ENCODE results near the gene ABL1. TPM values are rescaled to one million over a fixed set of nuclear protein-coding genes. Genes with fewer than 3 reads are reported as not detected.

ABL1 gene
- total RNA-seq, 6 experiments from 2014 or later, result 56.0 to 63.5 (median 62.8) TPM

DNA sequence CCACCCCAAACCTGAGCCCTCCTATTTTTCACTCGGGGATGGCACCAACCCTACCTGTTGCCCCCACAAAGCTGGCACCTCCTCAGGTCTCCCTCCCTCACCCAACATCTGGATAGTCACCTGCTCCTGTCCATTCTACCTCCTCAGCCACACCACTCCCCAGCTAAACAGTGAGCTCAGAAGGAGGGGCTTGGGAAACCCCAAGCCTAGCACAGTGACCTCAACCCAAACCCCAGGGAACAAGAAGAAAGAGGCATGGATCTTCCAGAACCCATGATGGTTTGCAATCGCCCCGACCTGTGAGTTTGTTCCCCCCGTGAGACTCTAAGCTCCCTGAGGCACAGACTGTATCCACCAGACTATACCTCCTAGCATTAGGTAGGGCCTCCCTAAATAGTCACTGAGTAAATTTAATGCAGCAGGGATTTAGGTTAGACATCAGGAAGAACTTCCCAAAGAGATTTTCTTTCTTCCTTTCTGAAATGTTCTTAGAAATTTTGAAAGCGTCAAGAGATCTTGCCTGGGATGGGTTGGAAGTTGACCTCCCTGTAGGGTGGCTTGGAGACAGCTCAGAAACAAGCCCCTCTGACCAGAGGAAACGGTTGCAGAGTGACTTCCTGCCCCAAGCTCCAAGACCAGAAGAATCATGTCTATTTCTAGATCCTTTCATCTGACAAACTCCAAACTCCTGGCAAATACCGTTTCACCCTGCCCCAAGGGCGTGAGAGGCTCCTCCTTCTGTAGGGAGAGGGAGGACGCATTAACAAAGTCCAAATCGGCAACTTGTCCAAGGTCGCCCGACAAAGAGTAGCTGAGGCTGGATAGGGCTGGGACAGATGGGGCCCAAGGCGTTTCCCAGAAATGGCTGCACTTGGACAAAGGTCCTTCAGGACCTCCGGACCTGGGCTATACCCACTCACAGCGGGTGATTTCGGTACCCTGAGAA, 99.9 kb downstream of the ABL1 start:
- TF ChIP-seq, protein P1, sequence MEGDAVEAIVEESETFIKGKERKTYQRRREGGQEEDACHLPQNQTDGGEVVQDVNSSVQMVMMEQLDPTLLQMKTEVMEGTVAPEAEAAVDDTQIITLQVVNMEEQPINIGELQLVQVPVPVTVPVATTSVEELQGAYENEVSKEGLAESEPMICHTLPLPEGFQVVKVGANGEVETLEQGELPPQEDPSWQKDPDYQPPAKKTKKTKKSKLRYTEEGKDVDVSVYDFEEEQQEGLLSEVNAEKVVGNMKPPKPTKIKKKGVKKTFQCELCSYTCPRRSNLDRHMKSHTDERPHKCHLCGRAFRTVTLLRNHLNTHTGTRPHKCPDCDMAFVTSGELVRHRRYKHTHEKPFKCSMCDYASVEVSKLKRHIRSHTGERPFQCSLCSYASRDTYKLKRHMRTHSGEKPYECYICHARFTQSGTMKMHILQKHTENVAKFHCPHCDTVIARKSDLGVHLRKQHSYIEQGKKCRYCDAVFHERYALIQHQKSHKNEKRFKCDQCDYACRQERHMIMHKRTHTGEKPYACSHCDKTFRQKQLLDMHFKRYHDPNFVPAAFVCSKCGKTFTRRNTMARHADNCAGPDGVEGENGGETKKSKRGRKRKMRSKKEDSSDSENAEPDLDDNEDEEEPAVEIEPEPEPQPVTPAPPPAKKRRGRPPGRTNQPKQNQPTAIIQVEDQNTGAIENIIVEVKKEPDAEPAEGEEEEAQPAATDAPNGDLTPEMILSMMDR (IDR thresholded peaks at IDR 0.05), result no peak

DNA sequence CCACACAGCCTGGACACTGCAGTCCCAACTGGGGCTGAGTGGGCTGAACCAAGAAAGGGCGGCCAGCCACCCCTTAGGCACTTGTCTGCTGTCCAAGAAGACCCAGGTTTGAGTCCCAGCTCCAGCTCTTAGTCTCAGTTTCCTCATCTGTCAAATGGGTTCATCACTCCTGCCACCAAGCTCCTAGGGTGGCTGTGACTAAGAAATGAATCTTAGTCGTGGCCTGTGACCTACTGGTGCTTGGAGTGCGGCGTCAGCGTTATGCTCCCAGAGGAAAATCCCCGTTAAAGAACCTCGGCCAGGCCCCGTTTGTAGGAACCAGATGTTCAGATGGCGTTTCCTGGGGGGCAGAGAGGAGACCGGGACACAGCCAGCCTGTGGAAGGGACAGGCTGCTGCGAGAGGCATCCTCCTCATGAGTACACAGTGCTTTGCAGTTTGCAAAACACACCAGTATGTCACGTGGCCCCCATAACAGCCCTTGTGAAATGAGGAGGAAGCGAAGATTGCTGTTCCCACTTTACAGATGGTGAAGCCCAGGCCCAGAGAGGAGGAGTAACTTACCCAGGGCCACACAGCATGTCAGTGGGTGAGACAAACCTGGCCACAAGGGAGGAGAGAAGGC, 100.7 kb downstream of the ABL1 start:
- no peaks in the 10 kb centered on the region for H3K9me3 Mint-ChIP-seq
- TF ChIP-seq, protein P1 (IDR thresholded peaks at IDR 0.05), result no peak
- H3K27me3 Mint-ChIP-seq (ENCODE audit: insufficient read depth), result peaks cover 20% of the 10 kb centered on the region
- no peak overlapping the region; the same call in 1 of the 2 replicates for H3K4me3 Mint-ChIP-seq
- H3K27ac Mint-ChIP-seq, result peak overlapping the region; percentile 78
- peaks cover 51% of the 10 kb centered on the region for H3K4me1 Mint-ChIP-seq (ENCODE audit: low read depth)
- no peaks in the 10 kb centered on the region for H3K36me3 Mint-ChIP-seq (ENCODE audit: low read depth)
- DNase-seq, result no peak

More for the DNA sequence above, 99.9 kb downstream of the ABL1 start:
- H3K27me3 Mint-ChIP-seq (ENCODE audit: insufficient read depth), result peaks cover 13% of the 10 kb centered on the region
- peaks cover 48% of the 10 kb centered on the region for H3K4me1 Mint-ChIP-seq (ENCODE audit: low read depth)
- H3K27ac Mint-ChIP-seq, result peak overlapping the region; percentile 10; the same call in 1 of the 2 replicates
- no peak for DNase-seq
- no peaks in the 10 kb centered on the region for H3K9me3 Mint-ChIP-seq
- H3K4me3 Mint-ChIP-seq, result no peak overlapping the region
- no peaks in the 10 kb centered on the region for H3K36me3 Mint-ChIP-seq (ENCODE audit: low read depth)

DNA sequence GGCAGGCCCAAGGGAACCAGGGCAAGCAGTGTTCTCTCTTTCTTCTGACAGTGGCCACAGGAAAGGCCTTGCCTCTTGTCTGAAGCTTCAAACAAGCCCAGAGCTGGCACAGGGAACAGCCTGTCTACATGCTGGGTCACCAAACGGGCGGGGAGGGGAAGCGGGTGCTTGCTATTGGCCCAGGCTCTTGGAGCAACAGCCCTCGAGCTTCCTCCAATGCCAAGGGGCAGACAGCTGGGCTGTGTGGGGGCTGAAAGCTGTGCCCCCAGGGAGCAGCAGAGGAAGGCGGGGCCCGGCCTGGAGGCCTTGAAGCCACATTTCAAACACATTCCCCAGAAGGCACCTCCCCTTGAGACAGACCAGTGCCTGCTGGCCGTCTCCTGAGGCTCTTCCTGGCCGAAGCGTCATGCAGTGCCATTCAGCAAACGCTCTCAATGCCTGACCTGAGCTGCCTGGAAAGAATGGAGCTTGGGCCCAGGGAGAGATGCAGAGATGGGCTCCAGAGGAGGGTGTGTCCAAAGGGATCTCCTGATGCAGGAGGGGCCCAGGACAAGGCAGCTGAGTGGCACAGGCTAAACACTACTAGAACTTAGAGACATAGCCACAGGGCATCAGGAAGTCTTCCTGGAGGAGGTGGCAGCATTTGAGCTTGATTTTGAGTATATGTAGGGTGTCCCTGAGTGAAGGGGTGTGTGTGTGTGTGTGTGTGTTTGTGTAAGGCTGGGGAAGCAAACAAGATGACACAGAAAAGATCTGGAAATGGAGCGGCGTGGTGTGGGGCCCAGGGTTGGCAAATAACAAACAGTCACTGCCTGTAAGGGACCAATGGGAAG, 101.4 kb downstream of the ABL1 start:
- H3K9me3 Mint-ChIP-seq, result no peaks in the 10 kb centered on the region
- peak overlapping the region; percentile 78; the same call in 1 of the 2 replicates for H3K27ac Mint-ChIP-seq
- no peaks in the 10 kb centered on the region for H3K36me3 Mint-ChIP-seq (ENCODE audit: low read depth)
- peak; percentile 24 for DNase-seq
- H3K27me3 Mint-ChIP-seq (ENCODE audit: insufficient read depth), result peaks cover 26% of the 10 kb centered on the region
- TF ChIP-seq, protein P1 (IDR thresholded peaks at IDR 0.05), result no peak
- peak overlapping the region; percentile 57; the same call in 1 of the 2 replicates for H3K4me3 Mint-ChIP-seq
- H3K4me1 Mint-ChIP-seq (ENCODE audit: low read depth), result peaks cover 50% of the 10 kb centered on the region

Other genes with a start within 250 kb of the ABL1 start
- under 1 TPM in 3 of 6 experiments, not detected in 3; 0.10 to 0.17 (median 0.12) TPM for gene PRDM12, start 170.7 kb upstream of the ABL1 start, total RNA-seq (2021; fragmentation: NEBNext Ultra II Directional; extraction: Animal tissue kit (Norgen Biotek cat#: 25700))
- gene EXOSC2, start 141.5 kb upstream of the ABL1 start, total RNA-seq (2021; fragmentation: NEBNext Ultra II Directional; extraction: Animal tissue kit (Norgen Biotek cat#: 25700)), result 10 to 100 TPM; 27.8 to 36.7 (median 33.8) TPM
- not detected for gene QRFP, start 61.6 kb downstream of the ABL1 start, total RNA-seq (2021; fragmentation: NEBNext Ultra II Directional; extraction: Animal tissue kit (Norgen Biotek cat#: 25700))
- gene FIBCD1, start 104.0 kb downstream of the ABL1 start, total RNA-seq (2021; fragmentation: NEBNext Ultra II Directional; extraction: Animal tissue kit (Norgen Biotek cat#: 25700)), result 1 to 10 TPM; 1.5 to 9.0 (median 8.0) TPM
- gene LAMC3, start 173.9 kb downstream of the ABL1 start, total RNA-seq (2021; fragmentation: NEBNext Ultra II Directional; extraction: Animal tissue kit (Norgen Biotek cat#: 25700)), result not detected